ENCODE results near the gene TSHZ2. TPM values are rescaled to one million over a fixed set of nuclear protein-coding genes. Genes with fewer than 3 reads are reported as not detected.

TSHZ2 gene
- total and polyA plus RNA-seq, 2 donors (not counting 1 experiment from before 2014, with no cell fraction given): 1.00 to 5.7 TPM

GRCh38 chr20:53201588-53201987 is 229.4 kb downstream of the TSHZ2 start:
- Mint-ChIP-seq H3K9me3 (ENCODE audit: insufficient read depth) (no peaks in the 10 kb centered on the region), H3K4me3 (no peak overlapping the region), H3K27ac (no peak overlapping the region), H3K27me3 (peaks cover 20% of the 10 kb centered on the region), H3K4me1 (no peaks in the 10 kb centered on the region)
- DNase-seq: no peak
- no peaks in the 10 kb centered on the region for H3K9me3 ChIP-seq (ENCODE audit: control extremely low read depth in 1 of 3, control insufficient read depth in 2 of 3, insufficient read depth in 1 of 3, low read length in 2 of 3)
- POLR2A ChIA-PET: no interaction called here
- no peak for TF ChIP-seq EZH2 (IDR thresholded peaks at IDR 0.05; ENCODE audit: borderline replicate concordance, insufficient read depth, low read depth, low read length, poor library complexity, severe bottlenecking)
- TF ChIP-seq CTCF (IDR thresholded peaks at IDR 0.05): no peak
- H3K36me3 ChIP-seq (replicated peaks in 1 of 2; ENCODE audit: control extremely low read depth in 1 of 2, control insufficient read depth in 1 of 2, extremely low read depth in 1 of 2, insufficient read depth in 2 of 2, low read length in 1 of 2): no peaks in the 10 kb centered on the region
- H3K27me3 ChIP-seq (replicated peaks in 1 of 4; ENCODE audit: control extremely low read depth in 1 of 4, control insufficient read depth in 3 of 4, insufficient read depth in 4 of 4, low read length in 3 of 4): no peaks in the 10 kb centered on the region
- no peaks in the 10 kb centered on the region for H3K79me2 ChIP-seq (ENCODE audit: control insufficient read depth, insufficient read depth, low read length)
- ATAC-seq (ENCODE audit: low read depth): no peak
- H3K4me1 ChIP-seq (ENCODE audit: control insufficient read depth in 2 of 2, insufficient read depth in 2 of 2, low read length in 2 of 2): no peaks in the 10 kb centered on the region
- no peaks in the 10 kb centered on the region for H4K20me1 ChIP-seq (ENCODE audit: control insufficient read depth, insufficient read depth, low read length, poor library complexity, severe bottlenecking)
- no peak overlapping the region for H3K27ac ChIP-seq (ENCODE audit: low read length in 2 of 2)
- H2AFZ ChIP-seq (ENCODE audit: insufficient read depth, low read depth, low read length, poor library complexity, severe bottlenecking): no peak overlapping the region
- no peak overlapping the region for H3K4me2 ChIP-seq (replicated peaks; ENCODE audit: low read depth, low read length, poor library complexity, severe bottlenecking)
- intact Hi-C loops (cut with micrococcal nuclease): no loop called here
- 86% methylated on average over 2 of the region's 6 CpGs for WGBS (ENCODE audit: insufficient coverage)
- no peak overlapping the region for H3K9ac ChIP-seq (ENCODE audit: low read length)
- H3K4me3 ChIP-seq (ENCODE audit: control extremely low read depth in 1 of 5, extremely low read depth in 1 of 5, insufficient read depth in 1 of 5, low read depth in 2 of 5, low read length in 4 of 5): no peak overlapping the region
- CTCF ChIA-PET: interaction anchor here (0.8 kb wide), 1 partner anchor 9 kb away, joined by 3 read pairs; no protein-coding TSS in a partner anchor

GRCh38 chr20:53202777-53203176 is 230.6 kb downstream of the TSHZ2 start:
- Histone ChIP-seq H3K36me3 (replicated peaks in 1 of 2; ENCODE audit: control extremely low read depth in 1 of 2, control insufficient read depth in 1 of 2, extremely low read depth in 1 of 2, insufficient read depth in 2 of 2, low read length in 1 of 2) (no peaks in the 10 kb centered on the region), H3K9ac (ENCODE audit: low read length) (no peak overlapping the region), H3K9me3 (ENCODE audit: control extremely low read depth in 1 of 3, control insufficient read depth in 2 of 3, insufficient read depth in 1 of 3, low read length in 2 of 3) (no peaks in the 10 kb centered on the region), H3K27me3 (replicated peaks in 1 of 4; ENCODE audit: control extremely low read depth in 1 of 4, control insufficient read depth in 3 of 4, insufficient read depth in 4 of 4, low read length in 3 of 4) (no peaks in the 10 kb centered on the region), H3K4me1 (ENCODE audit: control insufficient read depth in 2 of 2, insufficient read depth in 2 of 2, low read length in 2 of 2) (no peaks in the 10 kb centered on the region), H3K27ac (ENCODE audit: low read length in 2 of 2) (no peak overlapping the region), H3K79me2 (ENCODE audit: control insufficient read depth, insufficient read depth, low read length) (no peaks in the 10 kb centered on the region), H4K20me1 (ENCODE audit: control insufficient read depth, insufficient read depth, low read length, poor library complexity, severe bottlenecking) (no peaks in the 10 kb centered on the region), H3K4me2 (replicated peaks; ENCODE audit: low read depth, low read length, poor library complexity, severe bottlenecking) (no peak overlapping the region), H3K4me3 (ENCODE audit: control extremely low read depth in 1 of 5, extremely low read depth in 1 of 5, insufficient read depth in 1 of 5, low read depth in 2 of 5, low read length in 4 of 5) (no peak overlapping the region), H2AFZ (ENCODE audit: insufficient read depth, low read depth, low read length, poor library complexity, severe bottlenecking) (no peak overlapping the region)
- ATAC-seq (ENCODE audit: low read depth) (no peak), DNase-seq (no peak)
- Mint-ChIP-seq H3K4me3 (no peak overlapping the region), H3K27me3 (peaks cover 15% of the 10 kb centered on the region), H3K9me3 (ENCODE audit: insufficient read depth) (no peaks in the 10 kb centered on the region), H3K4me1 (no peaks in the 10 kb centered on the region), H3K27ac (no peak overlapping the region)
- no peak for TF ChIP-seq EZH2 (IDR thresholded peaks at IDR 0.05; ENCODE audit: borderline replicate concordance, insufficient read depth, low read depth, low read length, poor library complexity, severe bottlenecking)
- TF ChIP-seq CTCF (IDR thresholded peaks at IDR 0.05): no peak
- intact Hi-C loops (cut with micrococcal nuclease): no loop called here
- WGBS (ENCODE audit: insufficient coverage): 100% methylated on average over 3 of the region's 3 CpGs
- CTCF ChIA-PET: no interaction called here
- POLR2A ChIA-PET: no interaction called here
